WI38 (cell line): ENCODE data around the gene ESYT3.

Source experiments
- H3K4me3 ChIP-seq: 2 replicates; pipeline ENCODE4 v1.5.1; 2011; ENCODE audit warnings: low read depth, mild to moderate bottlenecking, control low read depth, low read length
- CTCF ChIP-seq: IDR thresholded peaks from 2 replicates; pipeline ENCODE4 v1.5.1; 2012; ENCODE audit warnings: low read depth, mild to moderate bottlenecking, control low read depth, low read length

Gene ESYT3

DNA sequence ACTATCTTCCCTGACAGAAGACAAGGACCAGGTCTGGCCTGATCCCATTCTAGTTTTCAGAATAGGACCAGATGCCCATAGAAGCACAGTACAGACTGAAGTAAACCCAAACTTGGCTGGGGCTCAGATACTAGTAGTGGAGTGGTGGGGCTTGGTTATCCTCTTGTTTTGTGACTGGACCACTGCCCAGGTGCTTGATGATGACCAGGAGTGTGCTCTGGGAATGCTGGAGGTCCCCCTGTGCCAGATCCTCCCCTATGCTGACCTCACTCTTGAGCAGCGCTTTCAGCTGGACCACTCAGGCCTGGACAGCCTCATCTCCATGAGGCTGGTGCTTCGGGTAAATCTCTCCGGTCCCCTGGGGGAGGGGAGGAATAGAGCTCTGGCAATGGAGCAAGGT lies 36.3 kb downstream of the ESYT3 start:
- no peak overlapping the region for H3K4me3 ChIP-seq
- TF ChIP-seq CTCF, result no peak

DNA sequence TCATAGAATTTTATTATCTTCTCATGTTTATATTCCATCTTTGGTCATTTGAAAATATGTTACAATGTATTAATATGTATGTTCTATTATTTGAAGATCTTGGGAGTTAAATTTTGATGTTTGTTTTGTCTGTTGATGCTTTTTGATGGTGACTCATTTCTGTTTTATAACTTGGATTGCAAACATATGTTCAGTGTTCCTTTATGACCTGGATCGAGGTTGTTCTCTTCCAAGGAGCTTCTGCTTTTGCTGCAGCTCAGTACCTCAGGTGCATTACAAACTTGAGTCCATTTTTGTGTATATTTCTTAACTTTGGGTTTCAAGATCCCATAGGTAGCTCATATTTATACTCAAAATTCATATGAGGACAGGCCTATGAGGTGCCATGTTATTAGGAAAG lies 37.1 kb downstream of the ESYT3 start:
- no peak for TF ChIP-seq CTCF
- no peak overlapping the region for H3K4me3 ChIP-seq

DNA sequence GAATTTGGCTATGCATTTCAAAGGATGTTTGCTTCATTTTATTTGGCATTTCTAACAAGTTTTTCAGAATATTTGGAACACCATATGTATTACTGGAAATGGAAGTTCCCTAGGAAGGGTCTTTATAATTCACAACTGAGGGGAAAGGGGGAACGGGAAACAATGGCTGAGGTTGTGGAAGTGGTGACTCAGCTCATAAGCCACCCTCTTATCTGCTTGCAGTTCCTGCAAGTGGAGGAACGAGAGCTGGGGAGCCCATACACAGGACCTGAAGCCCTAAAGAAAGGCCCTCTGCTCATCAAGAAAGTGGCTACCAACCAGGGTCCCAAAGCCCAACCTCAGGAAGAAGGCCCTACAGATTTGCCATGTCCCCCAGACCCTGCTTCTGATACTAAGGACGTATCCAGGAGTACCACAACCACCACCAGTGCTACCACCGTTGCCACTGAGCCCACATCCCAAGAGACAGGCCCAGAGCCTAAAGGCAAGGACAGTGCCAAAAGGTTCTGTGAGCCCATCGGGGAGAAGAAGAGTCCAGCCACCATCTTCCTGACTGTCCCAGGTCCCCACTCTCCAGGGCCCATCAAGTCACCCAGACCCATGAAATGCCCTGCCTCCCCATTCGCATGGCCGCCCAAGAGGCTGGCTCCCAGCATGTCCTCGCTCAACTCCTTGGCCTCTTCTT lies 37.9 kb downstream of the ESYT3 start:
- no peak for TF ChIP-seq CTCF
- H3K4me3 ChIP-seq, result no peak overlapping the region

DNA sequence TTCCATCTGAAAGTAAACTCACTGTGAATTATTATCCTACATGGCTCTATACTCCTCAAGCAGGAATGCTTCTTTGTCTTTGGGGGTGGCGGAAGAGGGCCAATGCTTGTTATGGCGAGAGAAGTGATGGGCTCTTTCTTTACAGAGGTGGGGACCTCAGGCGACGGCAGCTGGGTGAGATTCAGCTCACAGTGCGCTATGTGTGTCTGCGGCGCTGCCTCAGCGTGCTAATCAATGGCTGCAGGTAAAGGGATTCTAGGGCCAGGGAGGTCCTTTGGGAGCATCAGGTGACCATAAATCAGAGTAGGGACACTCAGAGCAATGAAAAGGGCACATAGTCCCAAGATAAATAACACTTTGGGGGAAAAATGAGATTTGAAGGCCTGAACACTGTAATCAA lies 39.0 kb downstream of the ESYT3 start:
- TF ChIP-seq CTCF, result no peak
- H3K4me3 ChIP-seq, result no peak overlapping the region

- no peak for TF ChIP-seq CTCF
- no peak overlapping the region for H3K4me3 ChIP-seq
These were observed 39.7 kb downstream of the ESYT3 start for GRCh38 chr3:138474163-138474562.

GRCh38 chr3:138476526-138476925 lies 42.1 kb downstream of the ESYT3 start:
- no peak overlapping the region for H3K4me3 ChIP-seq
- TF ChIP-seq CTCF, result no peak

DNA sequence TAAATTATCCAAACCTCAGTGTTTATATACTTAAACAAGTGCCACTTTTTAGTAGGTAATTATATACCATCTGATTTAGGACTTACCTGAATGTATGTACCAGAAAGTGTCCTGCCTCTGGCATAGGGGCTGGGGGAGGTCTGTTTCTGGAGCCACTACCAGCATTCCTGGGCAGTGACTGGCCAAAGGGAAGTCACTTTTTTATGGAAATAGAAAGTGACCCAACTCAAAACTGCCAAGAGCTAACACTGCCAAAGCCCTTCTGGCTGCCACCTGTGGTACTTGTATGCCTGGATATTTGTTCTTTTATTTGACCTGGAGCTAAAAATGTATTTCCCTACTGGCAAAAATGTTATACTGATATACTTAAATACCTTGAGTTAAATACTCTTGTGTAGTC lies 42.7 kb downstream of the ESYT3 start:
- TF ChIP-seq CTCF, result no peak

More for the DNA sequence above, 42.7 kb downstream of the ESYT3 start:
- no peak overlapping the region for H3K4me3 ChIP-seq
